GM21381 (cell line): Measurements from ENCODE around the gene CD82.

ENCODE experiments used
- ATAC-seq: cut with Tn5 transposase; IDR thresholded peaks from one replicate; pipeline ENCODE4 v1.9.1; 2021; ENCODE audit warnings: mild to moderate bottlenecking, moderate library complexity; ENCODE audit not compliant: unreplicated experiment

The CD82 gene

GRCh38 chr11:44614281-44614775, 48.9 kb downstream of the CD82 start:
- no peak for ATAC-seq

DNA sequence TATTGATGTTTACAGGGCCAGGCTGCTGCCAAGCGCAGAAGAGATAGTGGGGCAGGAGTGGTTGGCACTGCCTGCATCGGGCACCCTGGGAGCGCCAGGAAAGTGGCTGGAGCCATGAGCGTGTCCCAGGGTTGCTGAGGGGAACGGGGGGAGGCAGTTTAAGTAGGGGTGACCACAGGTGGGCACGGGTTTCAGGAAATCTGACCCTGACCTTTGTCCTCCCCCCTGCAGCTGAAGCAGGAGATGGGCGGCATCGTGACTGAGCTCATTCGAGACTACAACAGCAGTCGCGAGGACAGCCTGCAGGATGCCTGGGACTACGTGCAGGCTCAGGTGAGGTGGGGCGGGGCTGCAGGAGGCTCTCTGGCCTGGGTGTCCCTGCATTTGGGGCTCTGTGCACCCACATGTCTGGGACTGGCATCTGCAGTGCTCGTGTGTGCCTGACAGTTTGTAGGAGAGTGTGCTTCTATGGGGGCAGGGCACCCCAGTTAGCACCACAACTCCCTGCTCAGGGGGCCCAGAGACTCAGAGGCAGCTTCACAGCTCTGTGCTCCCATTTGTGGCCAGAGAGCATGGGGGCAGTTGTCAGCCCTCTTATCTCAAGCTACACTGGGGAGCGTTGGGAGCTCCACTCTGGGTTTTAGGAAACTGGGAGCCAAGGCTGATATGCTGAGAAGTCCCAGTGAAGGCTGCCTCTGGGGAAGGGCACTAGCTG, 49.7 kb downstream of the CD82 start:
- ATAC-seq, result no peak

DNA sequence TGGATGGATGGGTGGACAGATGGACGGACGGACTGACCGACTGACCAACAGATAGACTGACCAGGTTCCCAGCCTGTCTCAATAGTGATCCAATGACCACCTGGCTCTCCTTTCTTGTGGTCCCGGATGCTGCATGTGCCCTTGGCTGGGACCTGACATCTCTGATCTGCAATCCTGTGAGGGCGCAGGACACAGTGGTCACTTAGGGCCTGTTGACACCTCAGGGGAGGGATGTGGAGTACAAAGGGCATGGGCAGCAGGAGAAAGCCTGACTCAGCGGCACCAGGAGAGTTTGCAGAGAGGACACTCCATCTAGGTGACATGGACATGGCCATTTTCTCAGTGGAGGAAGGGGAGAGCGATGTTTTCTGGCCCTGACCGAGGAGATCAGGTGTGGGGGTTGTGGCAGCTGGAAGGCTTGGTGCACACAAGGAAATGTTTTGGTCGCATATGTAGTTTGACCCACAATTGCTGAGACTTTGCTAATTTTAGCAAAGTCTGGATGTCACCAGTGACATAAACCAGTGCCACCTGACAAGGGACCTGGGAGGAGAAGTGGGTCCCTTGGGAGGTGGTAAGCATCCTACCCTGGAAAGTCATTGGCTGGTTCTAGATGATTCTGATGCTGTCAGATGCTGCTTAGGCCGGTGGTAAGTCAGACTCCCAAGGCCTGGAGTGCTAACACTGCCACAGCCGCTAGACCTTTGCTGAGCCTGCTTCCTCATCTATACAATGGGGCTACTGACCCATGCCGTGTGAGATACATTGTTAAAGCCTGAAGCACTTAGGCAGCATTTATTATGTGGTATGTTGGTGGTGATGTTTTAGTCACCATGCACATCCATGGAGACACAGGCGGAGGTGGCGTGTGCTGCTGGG, 50.7 kb downstream of the CD82 start:
- ATAC-seq, result no peak

- no peak for ATAC-seq
Measured at GRCh38 chr11:44617671-44618461, 52.4 kb downstream of the CD82 start.

- ATAC-seq, result no peak
Measured at GRCh38 chr11:44618561-44619425, 53.3 kb downstream of the CD82 start.

GRCh38 chr11:44620328-44620725, 54.9 kb downstream of the CD82 start:
- ATAC-seq, result no peak

- ATAC-seq, result no peak
Measured at GRCh38 chr11:44621140-44621681, 55.7 kb downstream of the CD82 start.

GRCh38 chr11:44621784-44622183, 56.3 kb downstream of the CD82 start:
- no peak for ATAC-seq

DNA sequence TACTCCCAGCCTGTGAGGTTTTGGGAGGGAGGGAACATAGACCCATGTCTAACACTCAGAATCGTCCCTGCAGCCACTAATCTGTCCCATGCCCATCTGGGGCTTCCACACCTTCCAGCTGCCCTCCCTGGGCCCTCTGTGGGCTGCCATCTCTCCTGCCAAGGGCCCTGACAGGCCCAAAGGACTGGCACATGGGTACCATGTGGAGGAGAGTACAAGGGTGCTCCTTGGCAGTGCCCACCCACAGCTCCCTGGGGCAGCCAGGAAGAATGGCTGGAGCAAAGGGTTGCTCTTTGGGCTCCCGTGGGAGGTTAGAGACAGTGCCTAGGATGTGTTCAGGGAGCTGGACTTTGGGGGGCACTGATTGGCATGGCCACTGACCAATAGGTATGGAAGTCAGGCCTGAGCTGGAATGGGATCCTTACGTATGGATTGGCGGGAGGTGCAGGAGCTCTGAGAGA, 56.8 kb downstream of the CD82 start:
- ATAC-seq, result no peak

- ATAC-seq, result no peak
Measured at GRCh38 chr11:44622721-44623258, 57.3 kb downstream of the CD82 start.

- no peak for ATAC-seq
Measured at GRCh38 chr11:44623341-44623730, 57.9 kb downstream of the CD82 start.

GRCh38 chr11:44623731-44624491, 58.4 kb downstream of the CD82 start:
- no peak for ATAC-seq

DNA sequence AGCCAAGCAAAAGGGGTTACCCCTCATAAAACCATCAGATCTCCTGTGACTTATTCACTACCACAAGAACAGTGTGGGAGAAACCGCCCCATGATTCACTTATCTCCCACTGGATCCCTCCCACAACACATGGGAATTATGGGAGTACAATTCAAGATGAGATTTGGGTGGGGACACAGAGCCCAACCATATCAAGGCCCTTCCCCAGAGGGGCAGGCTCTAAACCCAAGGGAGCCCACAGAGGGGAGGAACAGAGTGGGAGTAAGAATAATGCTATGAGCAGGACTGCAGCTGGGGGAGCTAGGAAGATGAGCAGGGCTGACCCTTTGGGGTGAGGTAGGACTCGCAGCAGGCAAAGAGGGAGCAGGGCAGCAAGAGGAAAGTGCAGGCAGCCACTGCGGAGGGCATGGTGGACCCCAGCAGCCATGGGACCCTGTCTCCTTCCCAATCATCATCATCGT, 59.3 kb downstream of the CD82 start:
- ATAC-seq, result no peak

- no peak for ATAC-seq
Measured at GRCh38 chr11:44625759-44626523, 60.5 kb downstream of the CD82 start.

DNA sequence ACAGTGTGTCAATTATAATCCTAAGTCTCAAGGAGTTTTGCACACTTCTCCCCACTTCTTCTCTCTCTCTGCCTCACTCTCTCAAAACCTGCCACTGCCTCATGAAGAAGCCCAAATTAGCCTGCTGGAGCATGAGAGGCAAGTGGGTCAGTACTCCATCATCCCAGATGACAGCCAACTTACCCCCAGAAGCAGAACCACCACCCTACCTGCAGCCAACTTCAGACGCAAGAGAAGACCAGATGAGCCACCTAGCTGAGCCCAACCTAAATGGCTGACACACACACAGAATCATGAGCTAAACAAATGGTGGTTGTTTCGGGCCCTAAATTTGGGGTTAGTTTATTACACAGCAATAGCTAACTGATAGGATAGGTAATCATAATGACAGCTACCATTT, 61.2 kb downstream of the CD82 start:
- no peak for ATAC-seq

- ATAC-seq, result no peak
Measured at GRCh38 chr11:44627165-44627789, 61.8 kb downstream of the CD82 start.

GRCh38 chr11:44627911-44628729, 62.7 kb downstream of the CD82 start:
- peak; percentile 61 for ATAC-seq
